K562 (cell line): ENCODE data around the gene FAM117B. TPM values are rescaled to one million over a fixed set of nuclear protein-coding genes. Genes with fewer than 3 reads are reported as not detected.

ENCODE experiments used
- ATAC-seq: fragments of 200-7000 bp; cut with Tn5 transposase; 3 replicates; pipeline ENCODE4 v1.9.1; 2020; ENCODE audit warnings: moderate library complexity
- BruUV-seq: library from RNA; stranded (reverse); fragments of 400-500 nt; replicated peaks from 2 replicates; lab custom pipeline; 2021; lab: Mats Ljungman, UMichigan
- CTCF ChIA-PET: fragments of 300-600 bp; formaldehyde crosslinking; extraction: SDS; loops from one replicate; lab custom pipeline; 2021; ENCODE audit warnings: low intra/inter-chr PET ratio; lab: Yijun Ruan, JAX
- POLR2A ChIA-PET: fragments of 300-600, 350-650 bp; sonication (Branson Sonifier 250); formaldehyde crosslinking; extraction: SDS; loops from one replicate; lab custom pipeline; 2021; ENCODE audit warnings: antibody characterized with exemption, inconsistent platforms; lab: Yijun Ruan, JAX
- DNase-seq, 4 experiments: peaks; one replicate each; pipeline versions ENCODE4 v3.0.0 to v3.0.0-alpha.2; 2011 to 2018; ENCODE audit warnings: low spot score in 3 of 4, mixed read lengths in 3 of 4; ENCODE audit errors: extremely low read depth in 1 of 4
- FAIRE-seq: peaks from 2 replicates; lab custom pipeline; 2011; peaks lifted over from hg19 to GRCh38; lab: Jason Lieb, UNC
- H2AFZ ChIP-seq: 2 replicates; pipeline ENCODE4 v1.6.0; 2011; ENCODE audit warnings: low read depth, low read length, control low read depth, inconsistent platforms
- H3K27ac ChIP-seq: fragments of 200-600 bp; 3 replicates; pipeline ENCODE4 v1.8.0; 2011; ENCODE audit warnings: low read depth, mild to moderate bottlenecking, control low read depth, inconsistent platforms, low read length, moderate library complexity, mixed read lengths; ENCODE audit errors: extremely low read depth
- H3K27me3 ChIP-seq, 2 experiments: fragments of 300-600 bp in 1 of 2; 2 replicates in 1 of 2; 3 replicates in 1 of 2; pipeline versions ENCODE4 v1.6.0 to v1.8.0; 2011; ENCODE audit warnings: inconsistent platforms in 2 of 2, low read length in 2 of 2, mild to moderate bottlenecking in 1 of 2, mixed read lengths in 1 of 2, moderate library complexity in 1 of 2; ENCODE audit not compliant: control insufficient read depth in 2 of 2, insufficient read depth in 2 of 2
- H3K36me3 ChIP-seq: fragments of 300-600 bp; 3 replicates; pipeline ENCODE4 v1.8.0; 2011; ENCODE audit warnings: mild to moderate bottlenecking, low read length, inconsistent platforms; ENCODE audit not compliant: control insufficient read depth, insufficient read depth
- H3K4me1 ChIP-seq, 2 experiments: fragments of 200-600 bp in 1 of 2; replicated peaks in 1 of 2; 2 replicates in 1 of 2; 3 replicates in 1 of 2; pipeline versions ENCODE4 v1.5.1 to v1.8.0; 2011; ENCODE audit warnings: inconsistent platforms in 2 of 2, low read length in 2 of 2, mild to moderate bottlenecking in 1 of 2, mixed read lengths in 1 of 2, moderate library complexity in 1 of 2; ENCODE audit not compliant: control insufficient read depth in 2 of 2, insufficient read depth in 2 of 2
- H3K4me2 ChIP-seq: 2 replicates; pipeline ENCODE4 v1.6.1; 2011; ENCODE audit warnings: low read length, control low read depth, inconsistent platforms, mixed read lengths; ENCODE audit not compliant: insufficient read depth
- H3K4me3 ChIP-seq: fragments of 200-600 bp; sonication (generic), shearing (Covaris generic); 2 replicates; pipeline ENCODE4 v1.5.1; 2016; ENCODE audit warnings: control low read depth, inconsistent platforms
- H3K79me2 ChIP-seq: fragments of 200-600 bp; 3 replicates; pipeline ENCODE4 v1.8.0; 2011; ENCODE audit warnings: low read length, inconsistent platforms; ENCODE audit not compliant: control insufficient read depth, insufficient read depth
- H3K9ac ChIP-seq, 2 experiments: 2 replicates each; pipeline versions ENCODE4 v1.6.0 to v1.6.1; 2011; ENCODE audit warnings: low read depth in 2 of 2, low read length in 2 of 2, control low read depth in 1 of 2, inconsistent platforms in 1 of 2, mild to moderate bottlenecking in 1 of 2, mixed read lengths in 1 of 2; ENCODE audit not compliant: insufficient read depth in 1 of 2
- H3K9me1 ChIP-seq: one replicate; pipeline ENCODE4 v1.6.0; 2011; ENCODE audit warnings: inconsistent platforms, mild to moderate bottlenecking, low read length, moderate library complexity; ENCODE audit not compliant: control insufficient read depth, insufficient read depth
- H3K9me3 ChIP-seq: replicated peaks from 2 replicates; pipeline ENCODE4 v1.5.1; 2011; ENCODE audit warnings: low read depth, low read length, inconsistent platforms; ENCODE audit not compliant: control insufficient read depth, insufficient read depth
- H4K20me1 ChIP-seq: replicated peaks from 2 replicates; pipeline ENCODE4 v1.6.1; 2011; ENCODE audit warnings: low read length, inconsistent platforms, mixed read lengths; ENCODE audit not compliant: control insufficient read depth, insufficient read depth
- HNRNPL ChIP-seq: fragments of 200-400 bp; formaldehyde crosslinking; IDR thresholded peaks from 2 replicates; pipeline ENCODE4 v1.6.1; 2017; ENCODE audit warnings: low read depth, mild to moderate bottlenecking, low read length
- SPI1 ChIP-seq: IDR thresholded peaks from 2 replicates; pipeline ENCODE4 v1.6.1; 2011; ENCODE audit warnings: low read depth, low read length, control low read depth, borderline replicate concordance
- STAT6 ChIP-seq: sonication (generic); formaldehyde crosslinking; IDR thresholded peaks from 2 replicates; pipeline ENCODE4 v1.8.1; 2023; ENCODE audit warnings: mild to moderate bottlenecking, missing genetic modification reagents
- ZBTB17 ChIP-seq: fragments of 450-650 bp; formaldehyde crosslinking; IDR thresholded peaks from 2 replicates; pipeline ENCODE4 v1.4.0; 2020; ENCODE audit warnings: mild to moderate bottlenecking
- WGBS: fragments of 100-300 bp; shearing (Covaris generic); methylation state at CpG from one replicate; pipeline ENCODE4 v1.1.6; 2016; ENCODE audit warnings: low coverage, mixed read lengths; ENCODE audit not compliant: insufficient coverage; ENCODE audit errors: missing lambda C conversion rate; 5-methylcytosine and 5-hydroxymethylcytosine counted together
- in situ Hi-C: fragments of 300-500 bp; cut with MboI; formaldehyde crosslinking; loops from 4 replicates; pipeline ENCODE4 v1.15.0; 2018; ENCODE audit warnings: inconsistent platforms, mixed read lengths
- intact Hi-C: fragments of 100-400 bp; cut with micrococcal nuclease; formaldehyde crosslinking; loops from 2 replicates; pipeline ENCODE4 v1.14.2; 2022
- polyA plus RNA-seq, 8 experiments: library from polyadenylated mRNA; depleted of rRNA in 4 of 8; stranded (reverse) in 5 of 8; unstranded in 3 of 8; fragments of >200 nt; fragmentation: Nextera tagmentation in 2 of 8; fragmentation: Illumina TruSeq in 1 of 8; extraction: Ambion mirVana in 2 of 8; extraction: Trizol in 1 of 8; gene quantifications; 2 replicates each; pipeline versions ENCODE4 v1.2.1 to v1.2.3, GENCODE V29; 2011 to 2014; ENCODE audit warnings: inconsistent platforms in 1 of 8, missing spikeins in 1 of 8
- total RNA-seq, 7 experiments: library from RNA; depleted of rRNA in 6 of 7; stranded (reverse); fragments of >200 nt in 6 of 7; fragmentation: Illumina TruSeq in 2 of 7; extraction: Trizol in 2 of 7; gene quantifications; 2 replicates each; pipeline versions ENCODE4 v1.2.1 to v1.2.3, GENCODE V29; 2011 to 2021; ENCODE audit warnings: low replicate concordance in 1 of 7

The FAM117B gene
- total and polyA plus RNA-seq, 9 of the 15 experiments (the other 6 are each of a cell fraction or from before 2014, with no cell fraction given) = 1.6 to 5.2 (median 2.6) TPM

GRCh38 chr2:202721621-202722020 lies 86.9 kb downstream of the FAM117B start:
- Histone ChIP-seq H4K20me1 (no peaks in the 10 kb centered on the region), H3K4me2 (no peak overlapping the region)
- 74% methylated on average over 3 of the region's 3 CpGs for WGBS
- no peak for TF ChIP-seq SPI1
- no peak for TF ChIP-seq ZBTB17 (CRISPR knock-in tag)
- TF ChIP-seq STAT6 (CRISPR knock-in tag) = no peak
- TF ChIP-seq HNRNPL = no peak
- TF ChIP-seq, all 486 proteins: peak for 0
- no peak overlapping the region; a peak in 1 of 4 replicates for H3K9ac ChIP-seq
- no peak overlapping the region for H3K4me3 ChIP-seq
- FAIRE-seq (no peak), ATAC-seq (no peak), DNase-seq (no peak)
- in situ Hi-C loops (no loop called here), intact Hi-C loops (no loop called here)
- no TSS peak for BruUV-seq
- H3K9me1 ChIP-seq = no peaks in the 10 kb centered on the region
- no peaks in the 10 kb centered on the region for H3K4me1 ChIP-seq
- no peak overlapping the region for H2AFZ ChIP-seq
- H3K27me3 ChIP-seq = no peaks in the 10 kb centered on the region
- ChIA-PET CTCF (no interaction called here), POLR2A (no interaction called here)
- no peaks in the 10 kb centered on the region for H3K9me3 ChIP-seq
- H3K27ac ChIP-seq = no peak overlapping the region
- H3K79me2 ChIP-seq = no peaks in the 10 kb centered on the region
- H3K36me3 ChIP-seq = peaks cover 6% of the 10 kb centered on the region; the same call in 1 of the 3 replicates
